ENCODE data around the gene DDB1. TPM values are rescaled to one million over a fixed set of nuclear protein-coding genes. Genes with fewer than 3 reads are reported as not detected.
A peak's percentile ranks its signal among the peaks of the same experiment; 100 is the strongest.

The DDB1 gene
- total RNA-seq, 3 donors from 2014 or later, result 131 to 150 (median 145) TPM

DNA sequence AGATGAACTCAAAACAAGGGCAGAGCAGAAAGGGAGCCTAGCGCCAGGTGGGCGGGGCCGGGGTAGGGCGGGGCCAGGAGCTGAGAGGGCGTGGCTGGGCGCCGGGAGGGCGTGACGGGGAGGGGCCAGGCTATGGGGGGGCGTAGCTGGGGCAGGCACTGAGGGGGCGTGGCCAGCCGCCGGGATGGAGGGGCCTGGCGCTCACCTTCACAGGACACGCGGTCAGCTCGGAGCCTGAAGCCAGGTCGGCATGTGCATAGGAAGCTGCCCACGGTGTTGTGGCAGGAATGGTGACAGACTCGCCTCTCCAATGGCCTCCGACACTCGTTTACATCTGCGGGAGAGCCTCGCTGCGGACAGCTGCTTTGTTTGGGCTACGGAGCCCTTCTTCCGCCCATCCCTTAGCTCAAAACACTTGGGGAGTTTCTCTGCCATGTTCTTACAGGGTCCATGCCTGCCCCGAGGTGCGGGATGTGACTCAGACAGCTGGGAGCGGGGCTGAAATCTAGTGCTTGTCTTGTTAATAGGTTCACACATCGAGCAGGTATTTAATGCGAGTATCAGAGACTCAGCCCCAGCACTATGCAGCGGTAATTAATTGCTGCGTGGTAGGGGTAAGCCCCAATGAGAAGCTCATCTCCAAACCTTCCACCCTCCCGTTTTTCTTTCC lies 51.2 kb downstream of the DDB1 start:
- Histone ChIP-seq H3K9me3 (no peaks in the 10 kb centered on the region), H3K36me3 (no peaks in the 10 kb centered on the region), H3K4me1 (no peaks in the 10 kb centered on the region), H3K27ac (no peak overlapping the region), H3K4me3 (peak overlapping the region in 1 of 3 donors; percentile 18), H3K27me3 (no peaks in the 10 kb centered on the region)
- TF ChIP-seq POLR2AphosphoS5 (IDR thresholded peaks at IDR 0.05) (no peak), POLR2A (IDR thresholded peaks at IDR 0.05) (no peak)
- TF ChIP-seq, protein P1, sequence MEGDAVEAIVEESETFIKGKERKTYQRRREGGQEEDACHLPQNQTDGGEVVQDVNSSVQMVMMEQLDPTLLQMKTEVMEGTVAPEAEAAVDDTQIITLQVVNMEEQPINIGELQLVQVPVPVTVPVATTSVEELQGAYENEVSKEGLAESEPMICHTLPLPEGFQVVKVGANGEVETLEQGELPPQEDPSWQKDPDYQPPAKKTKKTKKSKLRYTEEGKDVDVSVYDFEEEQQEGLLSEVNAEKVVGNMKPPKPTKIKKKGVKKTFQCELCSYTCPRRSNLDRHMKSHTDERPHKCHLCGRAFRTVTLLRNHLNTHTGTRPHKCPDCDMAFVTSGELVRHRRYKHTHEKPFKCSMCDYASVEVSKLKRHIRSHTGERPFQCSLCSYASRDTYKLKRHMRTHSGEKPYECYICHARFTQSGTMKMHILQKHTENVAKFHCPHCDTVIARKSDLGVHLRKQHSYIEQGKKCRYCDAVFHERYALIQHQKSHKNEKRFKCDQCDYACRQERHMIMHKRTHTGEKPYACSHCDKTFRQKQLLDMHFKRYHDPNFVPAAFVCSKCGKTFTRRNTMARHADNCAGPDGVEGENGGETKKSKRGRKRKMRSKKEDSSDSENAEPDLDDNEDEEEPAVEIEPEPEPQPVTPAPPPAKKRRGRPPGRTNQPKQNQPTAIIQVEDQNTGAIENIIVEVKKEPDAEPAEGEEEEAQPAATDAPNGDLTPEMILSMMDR (IDR thresholded peaks at IDR 0.05), result no peak
- no peak for DNase-seq (ENCODE audit: low spot score in 2 of 2)
- intact Hi-C loops (cut with DNase I; ENCODE audit: low total_unique reads), result no loop called here

DNA sequence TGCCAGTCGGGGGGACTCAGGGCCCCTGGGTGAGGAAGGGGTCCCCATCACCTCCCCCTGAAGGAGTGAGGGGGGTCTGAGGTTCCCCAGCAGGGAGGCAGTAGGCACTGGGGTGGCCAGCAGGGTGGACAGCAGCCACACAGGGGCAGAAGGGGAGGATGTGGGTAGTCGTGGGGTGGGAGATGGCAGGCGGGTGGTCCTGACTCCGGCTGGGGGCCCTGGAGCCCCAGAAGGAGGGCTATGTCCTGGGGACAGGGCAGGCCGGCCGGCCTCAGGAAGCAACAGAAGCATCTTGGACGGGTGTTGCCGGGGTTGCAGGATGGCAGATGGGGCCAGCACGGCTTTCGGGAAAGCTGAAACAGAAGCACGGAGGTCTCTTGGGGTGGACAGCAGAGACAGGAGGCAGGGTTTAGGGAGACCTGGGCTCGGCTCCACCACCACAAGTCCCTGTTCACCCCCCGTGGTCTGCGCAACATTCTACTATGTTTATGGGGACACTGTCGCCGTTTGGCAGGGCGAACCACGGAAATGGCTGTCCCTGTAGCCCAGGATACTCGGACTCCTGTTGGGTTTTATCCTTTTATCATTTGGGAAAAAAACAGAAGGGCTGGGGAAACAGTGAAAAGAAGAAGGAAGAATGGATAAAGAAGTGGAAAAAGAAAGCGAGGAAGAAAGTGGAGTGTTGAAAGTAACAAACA lies 51.9 kb downstream of the DDB1 start:
- no peaks in the 10 kb centered on the region for H3K9me3 ChIP-seq
- TF ChIP-seq POLR2A (IDR thresholded peaks at IDR 0.05), result no peak
- DNase-seq (ENCODE audit: low spot score in 2 of 2), result no peak
- intact Hi-C loops (cut with DNase I; ENCODE audit: low total_unique reads), result no loop called here
- H3K27me3 ChIP-seq, result no peaks in the 10 kb centered on the region
- no peaks in the 10 kb centered on the region for H3K4me1 ChIP-seq
- H3K4me3 ChIP-seq, result no peak overlapping the region
- no peaks in the 10 kb centered on the region for H3K36me3 ChIP-seq
- H3K27ac ChIP-seq, result no peak overlapping the region

DNA sequence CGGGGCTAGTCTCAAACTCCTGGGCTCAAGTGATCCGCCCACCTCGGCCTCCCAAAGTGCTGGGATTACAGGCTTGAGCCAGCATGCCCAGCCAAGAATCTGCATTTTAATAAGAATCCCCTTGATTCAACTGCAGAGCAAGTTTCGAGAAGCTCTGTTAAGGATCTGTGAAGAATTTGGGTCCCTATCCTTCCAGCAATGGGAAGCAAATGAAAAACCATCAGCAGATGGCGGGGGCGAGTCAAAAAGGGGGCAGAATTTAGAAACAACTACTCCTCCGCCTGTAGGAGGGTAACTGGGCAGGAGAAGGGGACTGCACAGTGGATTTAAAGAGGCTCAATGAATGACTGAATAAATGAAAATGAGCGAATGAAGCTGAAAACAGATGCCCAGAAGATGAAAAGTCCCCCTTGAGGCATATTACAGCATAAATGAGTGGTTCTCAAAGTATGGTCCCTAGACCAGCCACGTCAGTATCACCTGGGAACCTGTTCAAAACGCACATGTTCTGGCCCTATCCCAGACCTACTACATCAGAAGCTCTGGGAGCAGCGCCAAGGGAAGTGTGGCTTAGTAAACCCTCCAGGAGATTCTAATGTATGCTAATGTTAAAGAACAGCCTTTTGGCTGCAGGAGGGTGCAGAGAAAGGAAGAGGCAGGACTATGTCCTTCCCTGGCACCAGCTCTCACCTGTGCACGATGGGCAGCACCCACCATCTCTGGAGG lies 52.8 kb downstream of the DDB1 start:
- Histone ChIP-seq H3K27ac (no peak overlapping the region), H3K9me3 (no peaks in the 10 kb centered on the region), H3K36me3 (no peaks in the 10 kb centered on the region), H3K4me3 (no peak overlapping the region), H3K4me1 (no peaks in the 10 kb centered on the region), H3K27me3 (no peaks in the 10 kb centered on the region)
- DNase-seq (ENCODE audit: low spot score in 2 of 2), result peak in 1 of 2 donors; percentile 62
- intact Hi-C loops (cut with DNase I; ENCODE audit: low total_unique reads), result no loop called here
- TF ChIP-seq POLR2AphosphoS5 (IDR thresholded peaks at IDR 0.05), result no peak
- TF ChIP-seq POLR2A (IDR thresholded peaks at IDR 0.05), result no peak
- TF ChIP-seq, protein P1 (IDR thresholded peaks at IDR 0.05), result no peak

DNA sequence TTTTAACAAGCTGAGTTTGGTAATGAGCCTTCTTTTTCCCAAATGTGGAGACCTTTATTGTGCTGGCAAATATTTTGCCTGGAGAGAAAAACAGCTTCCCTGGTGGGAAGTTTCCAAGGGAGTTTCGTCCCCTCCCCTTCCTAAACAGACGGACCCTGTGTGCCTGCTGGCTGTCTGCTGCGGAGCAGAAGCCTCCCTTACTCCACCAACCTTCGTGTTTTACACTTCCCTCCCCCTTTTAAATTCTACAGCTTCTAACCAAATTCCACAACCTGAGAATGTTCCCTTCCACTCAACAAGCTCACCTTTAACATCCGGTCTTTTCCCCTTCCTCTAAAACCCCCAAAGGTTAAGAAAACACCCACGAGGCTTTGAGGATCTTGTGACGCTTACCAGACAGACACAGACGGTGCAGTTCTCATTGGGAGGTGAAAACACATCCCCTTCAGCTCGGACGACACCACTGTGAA lies 54.9 kb downstream of the DDB1 start:
- DNase-seq (ENCODE audit: low spot score in 2 of 2), result no peak
- intact Hi-C loops (cut with DNase I; ENCODE audit: low total_unique reads), result no loop called here
- Histone ChIP-seq H3K27me3 (no peaks in the 10 kb centered on the region), H3K27ac (no peak overlapping the region), H3K36me3 (no peaks in the 10 kb centered on the region), H3K4me3 (no peak overlapping the region), H3K4me1 (no peaks in the 10 kb centered on the region), H3K9me3 (no peaks in the 10 kb centered on the region)
- TF ChIP-seq, protein P1 (IDR thresholded peaks at IDR 0.05), result no peak
- no peak for TF ChIP-seq POLR2A (IDR thresholded peaks at IDR 0.05)
- no peak for TF ChIP-seq POLR2AphosphoS5 (IDR thresholded peaks at IDR 0.05)

DNA sequence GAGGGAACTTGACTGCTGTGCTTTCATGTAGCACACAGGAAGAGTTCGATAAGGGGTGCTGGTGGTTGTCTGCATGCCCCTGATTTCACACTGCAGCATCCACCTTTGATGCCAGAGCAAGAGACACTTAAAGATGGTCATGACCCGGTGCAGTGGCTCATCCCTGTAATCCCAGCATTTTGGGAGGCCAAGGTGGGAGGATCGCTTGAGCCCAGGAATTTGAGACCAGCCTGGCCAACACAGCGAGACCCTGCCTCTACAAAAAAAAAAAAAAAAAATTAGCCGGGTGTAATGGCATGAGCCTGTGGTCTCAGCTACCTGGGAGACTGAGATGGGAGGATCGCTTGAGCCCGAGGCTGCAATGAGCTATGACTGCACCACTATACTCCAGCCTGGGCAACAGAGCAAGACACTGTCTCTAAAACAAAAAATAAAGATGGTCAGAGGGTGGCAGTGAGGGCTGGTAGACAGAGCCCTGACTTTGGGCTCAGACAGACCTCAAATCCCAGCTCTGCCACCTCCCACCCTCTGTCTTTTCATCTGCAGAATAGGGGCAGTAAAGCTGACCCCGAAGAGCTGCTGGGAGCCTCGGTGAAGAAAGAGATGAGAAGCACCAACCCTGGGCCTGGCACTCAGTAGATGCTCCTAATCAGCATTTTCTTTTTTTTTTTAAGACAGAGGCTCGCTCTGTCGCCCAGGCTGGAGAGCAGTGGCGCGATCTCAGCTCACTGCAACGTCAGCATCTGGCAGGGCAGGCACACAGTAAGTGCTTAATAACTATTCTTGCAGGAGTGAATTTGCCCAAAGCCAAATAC lies 55.5 kb downstream of the DDB1 start:
- H3K36me3 ChIP-seq, result no peaks in the 10 kb centered on the region
- no peak overlapping the region for H3K27ac ChIP-seq
- no peak for DNase-seq (ENCODE audit: low spot score in 2 of 2)
- no peaks in the 10 kb centered on the region for H3K4me1 ChIP-seq
- no peaks in the 10 kb centered on the region for H3K27me3 ChIP-seq
- intact Hi-C loops (cut with DNase I; ENCODE audit: low total_unique reads), result no loop called here
- H3K9me3 ChIP-seq, result no peaks in the 10 kb centered on the region
- no peak overlapping the region for H3K4me3 ChIP-seq
- no peak for TF ChIP-seq POLR2A (IDR thresholded peaks at IDR 0.05)

Measured in breast epithelium (tissue), 4 donors.